ENCODE data around the gene BAIAP2L2.
A peak's percentile ranks its signal among the peaks of the same experiment; 100 is the strongest.

BAIAP2L2 gene

DNA sequence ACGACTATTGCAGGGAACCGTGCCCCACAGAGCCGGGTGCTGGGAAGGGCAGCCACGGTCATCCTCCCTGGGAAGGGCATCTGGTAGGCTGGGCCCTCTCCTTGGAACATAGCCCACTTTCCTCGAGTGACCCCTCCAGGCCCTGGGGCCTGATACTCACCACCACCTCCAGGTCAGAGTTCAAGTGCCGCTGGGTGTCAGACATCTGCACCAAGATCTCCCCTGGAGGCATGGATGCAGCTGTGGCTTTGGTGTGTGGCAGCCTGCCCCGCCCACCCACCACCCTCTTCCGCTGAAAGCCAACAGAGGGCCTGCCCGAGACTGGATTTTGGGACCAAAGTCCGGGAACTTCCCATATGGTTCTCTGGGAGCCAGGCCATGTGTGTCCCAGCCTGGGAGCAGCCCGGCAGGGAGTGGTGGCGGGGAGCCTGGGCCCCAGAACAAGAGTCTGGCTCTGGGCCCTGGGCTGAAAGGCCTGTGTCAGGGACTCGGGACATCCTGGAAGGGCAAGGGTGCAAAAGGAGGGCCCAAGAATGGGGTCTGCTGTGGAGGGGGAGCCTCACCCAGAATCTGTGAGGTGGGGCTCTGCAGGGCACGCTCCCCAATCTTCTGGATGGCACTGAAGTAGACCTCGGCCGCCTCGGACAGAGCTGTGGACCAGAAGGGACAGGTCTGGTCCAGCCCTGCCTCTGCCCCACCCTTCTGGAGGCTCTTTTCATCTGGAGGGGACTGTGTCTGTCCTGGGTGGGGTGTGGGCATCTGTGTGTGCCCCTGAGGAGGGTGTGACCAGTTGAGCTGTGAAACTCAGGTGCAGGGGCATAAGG, 2.6 kb downstream of the BAIAP2L2 start:
- DNase-seq (ENCODE audit: low spot score): peak; percentile 37

DNA sequence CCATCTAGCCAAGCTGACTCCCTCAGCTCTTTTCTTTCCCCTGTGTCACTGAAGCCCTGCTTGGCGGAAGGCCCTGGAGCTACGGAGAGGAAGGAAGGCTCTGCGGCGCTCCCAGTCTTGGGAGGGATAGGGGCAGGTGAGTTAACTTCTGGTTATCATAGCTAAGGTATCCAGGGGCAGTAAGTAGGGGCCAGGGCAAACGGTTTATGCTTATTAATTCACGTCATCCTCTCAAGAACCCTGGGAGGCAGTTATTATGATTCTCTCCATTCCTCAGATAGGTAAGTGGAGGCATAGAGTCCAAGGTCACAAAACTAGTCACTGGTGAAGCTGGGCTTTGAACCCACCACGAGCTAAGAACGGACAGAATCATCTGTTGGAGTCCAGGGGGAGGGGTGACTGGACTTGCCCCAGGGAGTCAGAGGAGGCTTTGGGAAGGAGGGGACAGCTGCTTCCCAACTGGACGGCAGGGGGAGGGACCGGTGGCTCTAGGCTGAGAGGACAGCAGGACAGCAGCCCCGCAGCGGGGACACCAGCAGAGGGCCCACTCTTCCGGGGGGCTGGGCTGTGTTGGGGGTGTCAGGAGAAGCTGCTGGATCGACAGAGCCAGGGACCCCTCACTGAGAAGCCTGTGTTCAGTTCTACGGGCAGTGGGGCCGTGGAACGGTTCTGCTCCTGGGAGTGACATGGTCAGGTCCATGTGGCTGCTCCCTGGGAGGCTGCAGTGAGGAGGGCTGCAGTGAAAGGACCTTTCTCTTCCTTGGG, 3.5 kb downstream of the BAIAP2L2 start:
- DNase-seq (ENCODE audit: low spot score): no peak

DNA sequence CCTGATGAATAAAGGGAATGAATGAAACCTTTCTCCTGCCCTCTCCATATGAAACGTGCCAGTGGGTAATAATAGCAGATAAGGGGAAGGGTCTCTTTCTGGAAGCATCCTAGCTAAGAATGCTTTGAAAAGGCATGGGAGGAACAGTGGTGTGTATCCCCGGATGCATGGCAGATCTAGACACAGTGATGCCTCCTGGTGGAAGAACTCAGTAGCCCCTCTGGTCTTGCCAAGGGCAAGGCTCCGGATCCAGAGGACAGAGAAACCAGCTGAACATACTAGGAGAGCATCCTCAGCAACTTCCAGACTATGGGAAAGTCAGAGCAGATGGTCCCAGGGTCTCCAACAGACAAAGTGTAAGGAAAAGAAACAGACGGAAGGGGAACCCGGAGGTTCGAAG, 6.4 kb downstream of the BAIAP2L2 start:
- peak; percentile 45 for DNase-seq (ENCODE audit: low spot score)

DNA sequence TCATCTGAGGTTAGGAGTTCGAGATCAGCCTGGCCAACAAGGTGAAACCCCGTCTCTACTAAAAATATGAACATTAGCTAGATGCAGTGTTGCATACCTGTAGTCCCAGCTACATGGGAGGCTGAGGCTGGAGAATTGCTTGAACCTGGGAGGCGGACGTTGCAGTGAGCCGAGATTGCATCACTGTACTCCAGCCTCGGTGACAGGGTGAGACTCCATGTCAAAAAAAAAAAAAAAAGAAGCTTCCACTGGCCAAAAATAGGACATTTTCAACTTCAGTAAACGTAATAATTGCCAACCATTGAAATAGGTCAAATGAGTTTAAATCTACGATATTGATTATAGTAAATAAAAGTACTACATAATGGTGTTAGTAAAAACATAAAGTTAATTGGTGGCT, 6.8 kb downstream of the BAIAP2L2 start:
- DNase-seq (ENCODE audit: low spot score): no peak

DNA sequence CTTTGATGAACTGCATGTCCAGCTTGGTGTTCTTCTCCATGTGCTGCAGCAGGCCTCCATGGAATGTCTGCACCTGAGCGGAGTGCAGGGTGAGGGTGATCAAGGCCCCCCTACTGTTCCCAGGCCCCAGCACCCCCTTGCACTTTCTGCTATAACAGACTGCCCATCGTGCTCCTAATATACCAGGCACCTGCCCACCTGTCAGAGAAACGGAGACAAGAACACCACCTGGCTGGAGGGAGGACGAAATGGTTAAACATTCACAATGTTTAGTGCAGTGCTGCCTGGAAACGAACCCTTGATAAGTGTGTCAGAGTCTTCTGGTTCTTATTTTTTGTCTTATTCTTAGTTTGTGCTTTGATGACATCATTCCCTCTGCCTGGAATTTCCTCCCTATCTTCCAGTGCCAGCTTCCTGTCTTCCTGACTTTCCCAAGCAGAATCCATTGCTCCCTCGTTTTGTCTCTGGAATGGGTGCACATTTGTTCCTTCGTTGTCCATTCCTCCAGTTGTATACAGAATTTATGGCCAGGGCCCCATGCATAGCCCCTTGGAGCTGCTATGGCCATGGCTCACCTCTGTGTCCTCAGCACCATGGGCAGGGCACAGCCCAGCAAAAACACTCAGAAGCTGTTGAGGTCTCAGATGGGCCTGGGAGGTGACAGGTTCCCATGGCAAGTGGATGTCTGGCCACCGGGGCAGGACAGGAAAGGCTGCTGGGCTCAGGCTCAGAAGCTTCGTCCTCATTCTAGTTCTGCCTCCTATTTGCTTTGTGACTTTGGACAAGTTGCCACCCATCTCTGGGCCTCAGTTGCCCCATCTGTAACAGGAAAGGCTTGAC, 11.9 kb downstream of the BAIAP2L2 start:
- DNase-seq (ENCODE audit: low spot score): no peak

DNA sequence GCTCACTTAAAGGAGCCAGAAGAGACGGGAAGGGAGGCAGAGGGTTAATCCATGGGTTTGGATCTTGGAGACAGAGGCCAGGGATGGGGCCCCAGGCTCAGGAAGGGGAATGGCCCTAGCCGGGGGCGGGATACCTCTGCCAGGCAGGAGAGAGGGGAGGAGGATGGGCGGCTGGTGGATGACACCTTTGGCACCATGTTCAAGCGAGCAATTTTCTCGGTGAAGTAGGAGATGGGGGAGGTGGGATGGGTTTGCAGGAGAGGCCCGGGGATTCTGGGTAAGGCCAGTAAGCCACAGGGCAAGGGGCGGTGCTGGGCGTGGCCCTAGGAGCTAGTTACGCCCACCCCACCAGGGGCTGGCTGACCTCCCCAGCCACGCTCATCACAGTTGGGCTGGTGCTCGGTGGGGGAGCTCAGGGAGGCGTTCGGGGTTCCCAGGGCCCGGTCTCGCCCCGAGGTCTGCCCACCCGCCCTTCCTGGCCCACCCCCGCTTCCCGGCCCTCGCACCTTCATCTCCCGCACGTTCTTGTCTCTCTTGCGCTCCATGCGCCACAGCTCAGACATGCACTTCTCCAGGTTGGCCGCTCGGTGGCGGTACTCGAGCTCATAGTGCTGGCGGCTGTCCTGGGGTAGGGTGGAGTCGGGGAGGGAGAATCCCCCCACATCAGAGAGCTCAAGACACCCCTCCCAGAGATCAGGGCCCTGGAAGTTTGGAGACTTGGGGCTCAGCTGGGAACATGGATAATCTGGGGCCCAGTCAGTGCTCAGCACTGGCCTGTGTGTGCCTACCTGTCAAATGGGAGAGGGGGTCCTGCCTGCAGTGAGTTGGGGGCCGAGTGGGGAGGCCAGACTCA, 12.7 kb downstream of the BAIAP2L2 start:
- peak; percentile 35 for DNase-seq (ENCODE audit: low spot score)

DNA sequence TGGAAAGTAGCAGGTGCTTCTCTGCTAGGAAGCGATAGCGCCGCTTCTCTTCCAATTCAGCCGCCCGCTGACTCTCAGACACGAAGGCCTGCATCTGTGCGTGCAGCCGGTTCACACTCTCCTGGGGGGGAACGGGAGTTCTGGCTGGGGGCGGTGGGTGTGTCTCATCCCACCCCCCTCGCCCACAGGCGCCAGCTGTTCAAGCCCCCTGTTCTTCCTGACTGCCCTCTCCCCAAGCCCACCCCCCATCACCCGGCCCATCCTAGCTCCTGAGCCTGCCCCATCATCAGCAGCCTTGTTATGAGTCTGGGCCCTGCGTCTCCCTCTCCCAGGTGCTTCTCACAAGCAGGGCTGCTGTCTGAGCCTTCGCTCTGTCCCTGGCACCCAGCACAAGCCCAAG, 13.4 kb downstream of the BAIAP2L2 start:
- no peak for DNase-seq (ENCODE audit: low spot score)

DNA sequence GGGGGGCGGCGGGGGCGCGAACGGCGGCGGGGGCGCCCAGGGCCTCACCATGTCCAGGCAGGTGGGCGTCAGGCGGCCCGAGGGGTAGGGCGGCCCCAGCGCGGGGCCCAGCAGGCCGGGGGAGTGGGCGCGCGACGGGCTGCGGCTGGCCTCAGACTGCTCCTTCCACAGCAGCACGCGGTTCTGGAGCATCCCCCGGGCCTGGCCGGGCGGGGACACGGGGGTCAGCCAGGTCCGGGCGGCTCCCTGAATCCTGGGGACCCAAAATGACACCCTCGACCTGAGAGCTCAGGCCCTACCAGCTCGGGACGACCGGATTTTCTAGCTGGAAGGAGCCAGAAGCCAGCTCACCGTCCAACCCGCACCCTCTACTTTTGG, 21.0 kb downstream of the BAIAP2L2 start:
- no peak for DNase-seq (ENCODE audit: low spot score)

DNA sequence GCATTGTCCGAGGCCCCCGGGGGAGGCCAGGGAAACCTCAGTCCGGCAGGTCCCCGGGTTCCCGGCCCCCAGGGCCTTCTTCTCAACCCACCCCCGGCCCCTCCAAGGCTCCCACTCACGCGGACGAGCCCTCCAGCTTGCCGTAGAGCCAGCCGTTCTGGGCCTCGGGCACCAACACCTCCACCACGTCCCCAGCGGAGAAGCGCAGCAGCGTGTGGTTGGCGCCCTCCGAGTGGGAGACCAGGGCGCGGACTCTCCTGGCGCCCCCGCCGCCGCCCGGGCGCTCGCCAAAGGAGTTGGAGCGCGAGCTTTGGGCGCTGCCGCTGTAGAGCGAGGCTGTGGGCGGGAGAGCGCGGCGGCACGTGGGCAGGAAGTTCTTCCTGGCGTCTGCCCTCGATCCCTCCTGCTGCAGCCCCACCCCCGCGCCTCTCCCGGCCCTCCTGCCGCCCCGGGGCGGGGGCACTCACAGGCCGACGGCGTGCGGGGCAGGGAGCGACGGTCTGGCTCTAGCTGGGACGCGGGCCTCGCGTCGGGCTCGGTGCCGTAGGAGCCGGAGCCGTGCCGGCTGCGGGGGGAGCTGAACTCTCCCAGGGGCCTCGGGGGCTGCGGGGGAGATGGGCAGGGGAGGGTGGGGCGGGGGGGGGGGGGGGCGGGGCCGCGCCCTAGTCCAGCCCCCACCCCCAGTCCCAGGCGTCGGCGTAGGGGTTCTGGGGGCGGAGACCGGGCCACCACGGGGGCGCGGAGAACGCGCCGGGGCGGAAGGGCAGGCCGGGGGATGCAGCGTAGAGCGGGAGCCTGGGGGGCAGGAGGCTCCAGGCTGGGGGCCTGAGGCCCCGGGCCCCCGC, 21.6 kb downstream of the BAIAP2L2 start:
- DNase-seq (ENCODE audit: low spot score): no peak

DNA sequence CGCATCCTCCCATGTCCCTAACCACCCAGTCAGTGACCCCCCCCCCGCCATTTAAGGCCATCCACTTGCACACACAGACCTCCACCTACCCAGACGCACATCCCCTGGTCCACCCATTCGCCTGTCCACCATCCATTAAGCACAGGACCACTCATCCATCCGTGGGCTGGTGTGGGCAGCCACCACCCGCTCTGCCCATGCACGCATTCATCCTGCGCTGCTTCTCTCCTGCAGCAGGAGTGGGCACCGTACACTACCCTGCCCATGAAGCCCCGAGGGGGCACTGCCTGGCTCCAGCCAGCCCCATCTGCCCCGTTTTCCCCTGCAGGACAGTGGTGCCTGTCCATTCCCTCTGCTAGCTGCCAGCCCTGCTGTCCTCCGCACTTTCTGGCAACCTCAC, 22.6 kb downstream of the BAIAP2L2 start:
- DNase-seq (ENCODE audit: low spot score): no peak

DNA sequence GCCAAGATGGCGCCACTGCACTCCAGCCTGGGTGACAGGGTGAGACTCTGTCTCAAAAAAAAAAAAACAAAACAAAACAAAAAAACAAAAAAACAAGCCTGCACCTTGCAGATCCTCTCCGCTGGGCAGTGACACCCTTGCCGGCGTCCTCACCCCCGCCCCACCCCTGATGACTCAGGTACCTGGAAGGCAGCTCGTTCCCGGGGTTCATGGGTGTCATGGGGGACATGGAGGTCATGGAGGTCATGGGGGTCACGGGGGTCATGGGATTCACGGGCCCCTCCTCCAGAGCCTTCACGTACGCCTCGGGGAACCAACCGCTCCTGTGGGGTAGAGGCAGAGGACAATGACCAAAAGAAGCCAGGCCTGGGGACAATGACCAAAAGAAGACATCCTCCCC, 23.5 kb downstream of the BAIAP2L2 start:
- no peak for DNase-seq (ENCODE audit: low spot score)

DNA sequence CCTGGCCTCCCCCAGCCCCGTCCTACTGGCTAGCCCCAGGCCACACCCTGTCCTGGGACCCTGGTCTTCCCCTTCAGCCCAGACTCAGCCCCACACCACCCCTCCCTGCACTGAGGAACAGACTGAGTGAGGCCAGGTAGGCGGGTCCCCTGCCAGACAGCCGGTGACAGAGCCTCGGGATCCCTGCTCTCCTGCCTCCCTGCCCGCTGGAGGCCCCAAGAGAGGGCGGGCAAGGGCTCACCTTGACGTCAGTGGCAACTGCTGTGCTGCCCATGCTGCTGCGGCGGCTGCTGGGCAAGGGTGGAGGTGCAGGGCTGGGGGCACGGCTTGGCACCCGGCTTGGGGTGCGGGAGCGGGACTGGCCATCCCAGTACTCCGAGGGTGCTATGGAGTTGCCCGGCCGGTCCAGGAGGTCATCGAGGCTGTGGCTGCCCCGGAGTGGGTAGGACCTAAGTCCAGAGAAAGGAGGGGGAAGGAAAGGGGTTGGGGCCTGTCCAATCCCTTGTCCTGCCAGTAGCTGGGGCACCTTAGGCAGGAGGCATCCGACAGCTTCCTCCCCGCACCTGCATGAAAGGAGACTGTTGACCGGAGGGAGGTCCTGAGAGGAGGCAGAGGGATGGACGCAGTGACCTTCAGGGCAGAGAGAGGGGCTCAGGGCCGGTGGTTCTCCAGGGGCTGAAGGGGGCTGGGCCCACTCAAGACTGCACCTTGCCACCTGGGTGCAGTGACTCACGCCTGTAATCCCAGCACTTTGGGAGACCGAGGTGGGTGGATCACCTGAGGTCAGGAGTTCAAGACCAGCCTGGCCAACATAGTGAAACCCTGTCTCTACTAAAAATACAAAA, 24.3 kb downstream of the BAIAP2L2 start:
- no peak for DNase-seq (ENCODE audit: low spot score)

DNA sequence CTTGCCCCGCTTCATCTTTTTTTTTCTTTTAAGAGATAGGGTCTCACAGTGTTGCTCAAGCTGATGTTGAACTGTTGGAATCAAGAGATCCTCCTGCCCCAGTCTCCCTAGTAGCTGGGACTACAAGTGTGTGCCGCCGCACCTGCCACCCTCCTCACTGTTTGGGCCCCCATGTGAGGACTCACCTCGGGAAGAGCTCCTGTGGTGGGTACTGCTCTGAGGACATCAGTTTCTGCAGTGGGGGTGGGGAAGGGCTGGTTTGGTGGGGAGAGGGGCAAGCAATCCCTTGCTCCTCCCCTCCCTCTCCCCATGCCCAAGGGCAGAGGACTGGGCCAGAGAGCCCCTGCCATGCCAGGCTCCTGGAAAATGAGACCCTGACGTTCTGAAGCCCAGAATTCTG, 25.0 kb downstream of the BAIAP2L2 start:
- DNase-seq (ENCODE audit: low spot score): no peak

DNA sequence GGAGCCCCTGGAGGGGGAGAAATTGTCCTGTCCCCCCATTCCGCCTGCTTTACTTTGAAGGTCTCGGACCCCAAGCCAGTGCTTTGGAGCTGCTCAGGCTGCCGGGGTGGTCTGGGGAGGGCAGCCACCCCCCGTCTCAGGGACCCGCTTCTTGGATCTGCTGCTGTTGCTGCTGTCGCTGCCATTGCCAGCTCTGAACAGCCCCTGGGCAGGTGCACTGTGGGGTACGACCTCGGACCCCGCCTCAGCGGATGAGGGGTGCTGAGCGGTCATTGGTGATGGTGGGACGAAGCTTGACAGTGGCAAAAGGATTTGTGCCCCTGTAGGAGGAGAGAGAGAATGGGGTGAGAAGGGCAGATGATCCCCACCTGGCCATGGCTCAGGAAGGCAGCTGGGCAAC, 25.4 kb downstream of the BAIAP2L2 start:
- no peak for DNase-seq (ENCODE audit: low spot score)

DNA sequence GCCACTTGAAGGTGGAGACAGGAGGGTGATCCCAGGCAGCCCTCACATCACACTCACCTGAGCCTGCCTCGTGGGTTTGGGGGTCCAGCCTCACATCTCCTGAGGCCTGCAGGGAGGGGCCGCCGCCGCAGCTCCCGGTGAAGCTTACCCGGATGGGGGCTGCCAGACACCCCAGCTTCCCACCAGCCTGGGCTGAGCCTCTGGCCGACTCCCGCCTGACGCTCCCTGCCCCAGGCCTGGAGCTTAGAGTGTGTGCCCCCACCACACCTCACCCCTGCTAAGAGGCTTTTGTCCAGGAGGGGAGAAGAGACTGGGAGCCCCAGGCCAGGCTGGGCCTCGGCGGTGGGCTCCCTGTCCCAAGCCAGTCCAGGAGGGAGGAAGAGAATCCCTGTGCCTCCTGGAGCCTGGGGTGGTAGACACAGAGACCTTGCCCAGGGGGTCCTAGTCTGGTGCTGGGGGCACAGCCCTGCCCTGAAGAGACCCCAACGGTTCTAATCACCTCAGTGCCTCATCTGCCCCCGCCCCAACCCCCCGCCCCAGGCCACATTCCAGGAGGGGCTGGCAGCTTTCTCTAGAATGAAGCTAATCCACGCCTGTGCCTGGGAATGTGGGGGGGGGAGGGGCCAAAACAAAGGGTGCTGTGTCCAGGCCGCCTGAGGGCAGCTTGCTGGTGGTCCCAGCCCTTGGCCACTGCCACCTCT, 26.4 kb downstream of the BAIAP2L2 start, which contains the start of gene SLC16A8:
Gene SLC16A8, minus strand, starts transcription at position 254 of the 701 bp plus-strand sequence. CDS start 1,311 bp downstream, outside the sequence.
- no peak for DNase-seq (ENCODE audit: low spot score)

DNA sequence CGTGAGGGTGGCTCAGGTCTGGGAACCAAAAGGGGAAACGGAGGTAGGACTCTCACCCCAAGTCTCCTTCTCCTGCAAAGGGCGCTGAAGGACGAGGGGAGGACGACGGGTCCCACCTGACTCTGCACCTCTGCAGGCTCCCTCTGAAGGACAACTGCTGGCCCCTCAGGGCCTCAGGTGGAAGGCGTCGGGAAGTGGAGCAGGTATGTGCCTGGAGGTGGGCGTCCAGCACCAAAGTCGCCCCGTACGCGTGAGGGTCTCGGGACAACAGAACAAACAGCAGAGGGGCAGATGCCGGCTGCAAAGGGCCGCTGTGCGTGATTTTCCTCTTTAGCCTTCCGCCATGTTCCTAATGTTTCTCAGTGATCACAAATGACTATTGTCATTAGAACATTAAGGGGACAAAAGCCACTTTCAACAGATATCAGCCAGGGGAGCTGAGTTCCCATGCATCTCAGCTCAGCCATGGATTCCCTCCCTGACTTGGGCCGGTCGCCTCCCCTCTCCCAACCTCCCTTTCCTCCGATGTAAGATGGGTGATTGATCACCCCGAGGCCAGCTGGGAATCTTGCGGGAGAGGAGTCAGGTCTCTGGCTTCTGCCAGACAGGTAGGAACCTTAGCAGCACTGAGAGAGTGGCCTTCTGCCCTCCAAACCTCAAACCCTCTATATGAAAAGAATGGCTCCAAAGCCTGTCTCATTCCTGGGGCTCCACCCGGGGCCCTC, 27.3 kb downstream of the BAIAP2L2 start:
- no peak for DNase-seq (ENCODE audit: low spot score)

DNA sequence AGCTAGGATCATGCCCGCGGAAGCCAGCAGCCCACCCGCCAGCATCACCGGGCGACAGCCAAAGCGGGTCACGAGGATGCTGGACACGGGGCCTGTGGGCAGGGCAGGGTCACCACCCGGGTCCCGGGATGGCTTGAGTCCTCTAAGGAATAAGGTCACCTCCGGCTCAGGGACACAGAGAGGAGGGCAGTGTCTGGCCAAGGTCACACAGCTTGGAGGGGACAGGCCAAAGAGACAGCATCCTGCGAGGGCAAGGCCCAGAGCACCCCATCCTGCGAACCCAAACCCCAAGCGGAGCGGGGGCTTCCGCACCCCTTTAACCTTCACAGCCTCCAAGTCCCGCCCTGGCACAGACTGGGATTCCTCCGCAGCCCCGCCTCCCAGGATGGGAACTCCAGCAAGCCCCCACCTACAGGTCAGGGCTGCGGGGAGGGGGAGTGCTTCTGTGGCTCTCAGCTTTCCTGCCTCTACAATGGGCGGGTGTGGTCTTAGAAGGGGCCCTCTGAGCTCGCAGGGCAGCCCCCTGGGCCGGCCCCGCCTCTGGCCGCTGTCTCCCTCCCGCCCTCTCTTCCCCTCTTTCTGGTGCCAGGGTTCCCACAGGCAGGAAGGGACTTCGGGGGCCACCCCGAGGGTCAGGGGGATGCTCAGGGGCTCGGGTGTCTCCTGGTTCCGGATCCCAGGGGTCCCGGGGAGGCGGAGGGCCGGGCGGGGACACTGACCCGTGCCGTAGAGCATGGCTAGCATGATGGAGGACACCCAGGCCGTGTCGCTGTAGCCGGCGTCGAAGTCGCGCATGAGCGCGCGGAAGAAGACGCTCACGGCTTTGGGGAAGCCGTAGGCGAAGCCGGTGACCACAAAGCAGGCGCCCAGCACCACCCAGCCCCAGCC, 28.3 kb downstream of the BAIAP2L2 start:
- DNase-seq (ENCODE audit: low spot score): no peak

All from cerebellar cortex (tissue), 1 donor.